ENCODE measurements around the gene MAN2A2. TPM values are rescaled to one million over a fixed set of nuclear protein-coding genes. Genes with fewer than 3 reads are reported as not detected.

The MAN2A2 gene
- total RNA-seq, 2 experiments from 2014 or later = 11.6 to 12.2 TPM

- H3K36me3 ChIP-seq (ENCODE audit: insufficient read depth, low read length) = peaks cover 94% of the 10 kb centered on the region
- no peak for DNase-seq (ENCODE audit: low spot score)
- TF ChIP-seq EZH2phosphoT487 (IDR thresholded peaks at IDR 0.05; ENCODE audit: borderline replicate concordance, low read depth, low read length) (no peak), CTCF (conservative IDR thresholded peaks at IDR 0.05; ENCODE audit: low read length) (no peak)
- no peak overlapping the region for H3K27ac ChIP-seq (ENCODE audit: low read depth, low read length, poor library complexity, severe bottlenecking)
- H3K4me1 ChIP-seq (ENCODE audit: insufficient read depth, low read length, poor library complexity, severe bottlenecking) = no peaks in the 10 kb centered on the region
- no peak overlapping the region for H2AFZ ChIP-seq (ENCODE audit: low read length)
- ChIA-PET POLR2A (interaction anchor here (0.6 to 1.2 kb wide), 5 partner anchors 9 to 37 kb away, joined by 3 to 4 read pairs (median 3); partner anchors contain the start of gene RCCD1), CTCF (ENCODE audit: unreplicated experiment) (no interaction called here)
- TSS peak; percentile 2 for BruUV-seq (replicated peaks)
- H3K9me2 ChIP-seq (ENCODE audit: insufficient read depth, low read length) = no peaks in the 10 kb centered on the region
- intact Hi-C loops (cut with micrococcal nuclease; ENCODE audit: unreplicated experiment) = no loop called here
- H3K9me3 ChIP-seq (ENCODE audit: low read length) = no peaks in the 10 kb centered on the region
- H3K4me2 ChIP-seq (ENCODE audit: low read length) = no peak overlapping the region
- H4K20me1 ChIP-seq (ENCODE audit: insufficient read depth, low read length) = no peaks in the 10 kb centered on the region
- no peak overlapping the region for H3K4me3 ChIP-seq (ENCODE audit: low read depth, low read length, poor library complexity, severe bottlenecking)
- H3K79me2 ChIP-seq (ENCODE audit: insufficient read depth, low read depth, low read length) = no peaks in the 10 kb centered on the region
Observed at GRCh38 chr15:90972133-90972532, 69.0 kb downstream of the MAN2A2 start.

Small RNA genes lying within 50 kb of the gene (small RNA-seq; reads per million reads assigned to genes)
- gene RN7SL363P = not detected

Other genes with a start within 250 kb of the MAN2A2 start
- gene BLM, start 186.0 kb upstream of the MAN2A2 start, total RNA-seq (2014; rRNA removed; shearing (Covaris generic)) = 47.1 and 52.8 TPM in 2 replicates
- 51.8 and 55.4 TPM in 2 replicates for gene BLM, start 186.0 kb upstream of the MAN2A2 start, total RNA-seq (2022)
- gene FURIN, start 34.7 kb upstream of the MAN2A2 start, total RNA-seq (2014; rRNA removed; shearing (Covaris generic)) = 2.1 and 4.9 TPM in 2 replicates
- 7.4 and 10.3 TPM in 2 replicates for gene FURIN, start 34.7 kb upstream of the MAN2A2 start, total RNA-seq (2022)
- gene FES, start 18.8 kb upstream of the MAN2A2 start, total RNA-seq (2014; rRNA removed; shearing (Covaris generic)) = 3.3 and 4.7 TPM in 2 replicates
- gene FES, start 18.8 kb upstream of the MAN2A2 start, total RNA-seq (2022) = 3.0 and 3.2 TPM in 2 replicates
- 31.8 and 35.8 TPM in 2 replicates for gene HDDC3, start 29.2 kb downstream of the MAN2A2 start, total RNA-seq (2014; rRNA removed; shearing (Covaris generic))
- 38.6 and 39.7 TPM in 2 replicates for gene HDDC3, start 29.2 kb downstream of the MAN2A2 start, total RNA-seq (2022)
- 38.3 and 46.1 TPM in 2 replicates for gene UNC45A, start 32.0 kb downstream of the MAN2A2 start, total RNA-seq (2014; rRNA removed; shearing (Covaris generic))
- 62.3 and 68.0 TPM in 2 replicates for gene UNC45A, start 32.0 kb downstream of the MAN2A2 start, total RNA-seq (2022)
- 74.8 and 77.7 TPM in 2 replicates for gene RCCD1, start 51.6 kb downstream of the MAN2A2 start, total RNA-seq (2014; rRNA removed; shearing (Covaris generic))
- gene RCCD1, start 51.6 kb downstream of the MAN2A2 start, total RNA-seq (2022) = 84.5 and 96.9 TPM in 2 replicates
- gene PRC1, start 91.2 kb downstream of the MAN2A2 start, total RNA-seq (2014; rRNA removed; shearing (Covaris generic)) = 224 and 402 TPM in 2 replicates
- gene PRC1, start 91.2 kb downstream of the MAN2A2 start, total RNA-seq (2022) = 149 and 150 TPM in 2 replicates
- 3.9 and 4.7 TPM in 2 replicates for gene VPS33B, start 119.3 kb downstream of the MAN2A2 start, total RNA-seq (2014; rRNA removed; shearing (Covaris generic))
- 13.0 and 13.2 TPM in 2 replicates for gene VPS33B, start 119.3 kb downstream of the MAN2A2 start, total RNA-seq (2022)
- not detected in 2 replicates for gene SV2B, start 197.0 kb downstream of the MAN2A2 start, total RNA-seq (2014; rRNA removed; shearing (Covaris generic))
- 0.13 and 0.15 TPM in 2 replicates for gene SV2B, start 197.0 kb downstream of the MAN2A2 start, total RNA-seq (2022)

Measured in OCI-LY7 (cell line).